Activated CD4-positive, alpha-beta T cell treated with anti-CD3 and anti-CD28 coated beads, Interleukin-2, amount 50 U/mL, for 24 hours (primary cell): ENCODE data around the gene FNDC3B.

Experiments used
- DNase-seq, 2 donors: peaks; one replicate each; pipeline ENCODE4 v3.0.0-alpha.2; 2020; ENCODE audit warnings: low read depth in 1 of 2, low spot score in 1 of 2

FNDC3B gene

GRCh38 chr3:172147113-172147818 lies 107.9 kb downstream of the FNDC3B start:
- no peak for DNase-seq

- DNase-seq = no peak
Measured at GRCh38 chr3:172148241-172148640, 108.9 kb downstream of the FNDC3B start.

- no peak for DNase-seq
Measured at GRCh38 chr3:172148702-172149565, 109.6 kb downstream of the FNDC3B start.

- no peak for DNase-seq
Measured at GRCh38 chr3:172150268-172150667, 110.9 kb downstream of the FNDC3B start.

- no peak for DNase-seq
Measured at GRCh38 chr3:172150913-172151650, 111.7 kb downstream of the FNDC3B start.

GRCh38 chr3:172151651-172152649 lies 112.6 kb downstream of the FNDC3B start:
- DNase-seq = no peak

- DNase-seq = no peak
Measured at GRCh38 chr3:172152874-172153273, 113.5 kb downstream of the FNDC3B start.

GRCh38 chr3:172153335-172153861 lies 114.0 kb downstream of the FNDC3B start:
- DNase-seq = peak in 1 of 2 donors; percentile 20

- no peak for DNase-seq
Measured at GRCh38 chr3:172154768-172155664, 115.6 kb downstream of the FNDC3B start.

- no peak for DNase-seq
Measured at GRCh38 chr3:172155897-172156585, 116.7 kb downstream of the FNDC3B start.

- DNase-seq = no peak
Measured at GRCh38 chr3:172156586-172156955, 117.2 kb downstream of the FNDC3B start.

GRCh38 chr3:172157564-172158258 lies 118.3 kb downstream of the FNDC3B start:
- no peak for DNase-seq

- no peak for DNase-seq
Measured at GRCh38 chr3:172158741-172159140, 119.4 kb downstream of the FNDC3B start.

GRCh38 chr3:172159376-172159775 lies 120.0 kb downstream of the FNDC3B start:
- no peak for DNase-seq

- DNase-seq = no peak
Measured at GRCh38 chr3:172159962-172160538, 120.7 kb downstream of the FNDC3B start.

GRCh38 chr3:172161133-172161789 lies 121.9 kb downstream of the FNDC3B start:
- DNase-seq = no peak

- DNase-seq = no peak
Measured at GRCh38 chr3:172161959-172162358, 122.6 kb downstream of the FNDC3B start.
